Gastrocnemius medialis (tissue), 4 donors: ENCODE data around the gene CIAPIN1. TPM values are rescaled to one million over a fixed set of nuclear protein-coding genes. Genes with fewer than 3 reads are reported as not detected.
A peak's percentile ranks its signal among the peaks of the same experiment; 100 is the strongest.

ENCODE experiments used
- ATAC-seq, 2 donors: fragments of 150-250 bp; one replicate each; pipeline ENCODE4 v1.9.1; 2016
- DNase-seq, 2 donors: peaks; one replicate each; pipeline ENCODE4 v3.0.0-alpha.2; 2019
- H3K27ac ChIP-seq, 4 donors: fragments of 200-600 bp; sonication (generic); 1 replicate in 1 of 4; 2 replicates in 3 of 4; pipeline ENCODE4 v1.5.1; 2016 to 2018; ENCODE audit warnings: mild to moderate bottlenecking in 2 of 4, moderate library complexity in 1 of 4
- H3K27me3 ChIP-seq, 3 donors: fragments of 200-600 bp; sonication (generic) in 2 of 3; 1 replicate in 1 of 3; 2 replicates in 2 of 3; pipeline versions ENCODE4 v1.5.1 to v1.6.0; 2016 to 2019; ENCODE audit warnings: mild to moderate bottlenecking in 1 of 3, moderate library complexity in 1 of 3
- H3K36me3 ChIP-seq, 2 donors: fragments of 200-600 bp; sonication (generic) in 1 of 2; one replicate each; pipeline ENCODE4 v1.5.1; 2017 to 2018
- H3K4me1 ChIP-seq, 2 donors: fragments of 200-600 bp; sonication (generic) in 1 of 2; one replicate each; pipeline ENCODE4 v1.5.1; 2016 to 2017; ENCODE audit warnings: mild to moderate bottlenecking in 2 of 2
- H3K4me3 ChIP-seq, 4 donors: fragments of 200-600 bp; sonication (generic) in 3 of 4; 1 replicate in 1 of 4; 2 replicates in 3 of 4; pipeline ENCODE4 v1.5.1; 2016 to 2019; ENCODE audit warnings: mild to moderate bottlenecking in 2 of 4
- H3K9me3 ChIP-seq, 3 donors: fragments of 200-600 bp; sonication (generic) in 2 of 3; 1 replicate in 1 of 3; 2 replicates in 2 of 3; pipeline ENCODE4 v1.5.1; 2016 to 2019
- CTCF ChIP-seq, 5 experiments: fragments of 450-650 bp in 3 of 5; fragments of 200-600 bp in 2 of 5; sonication (generic) in 2 of 5; IDR thresholded peaks in 4 of 5; conservative IDR thresholded peaks in 1 of 5; 1 replicate in 4 of 5; 2 replicates in 1 of 5; pipeline ENCODE4 v1.5.1; 2016 to 2019; ENCODE audit warnings: antibody characterized with exemption in 5 of 5, mild to moderate bottlenecking in 3 of 5, moderate library complexity in 3 of 5
- POLR2A ChIP-seq, 2 donors: fragments of 450-650 bp; IDR thresholded peaks; one replicate each; pipeline ENCODE4 v1.6.1; 2017; ENCODE audit warnings: antibody characterized with exemption in 2 of 2, mild to moderate bottlenecking in 2 of 2, moderate library complexity in 2 of 2
- in situ Hi-C, 4 donors: fragments of 200-750 bp; cut with MboI; loops; one replicate each; pipeline versions ENCODE4 v1.15.0 to v1.8.0; 2017; ENCODE audit warnings: low sequenced_read_pairs in 4 of 4
- intact Hi-C: fragments of 100-400 bp; cut with DNase I; formaldehyde crosslinking; loops from one replicate; pipeline ENCODE4 v1.15.1; 2023; ENCODE audit warnings: low total_unique reads
- total RNA-seq, 4 donors: library from RNA; depleted of rRNA; stranded (reverse); fragments of >200 nt; gene quantifications; one replicate each; pipeline versions ENCODE4 v1.1.0 to v1.2.3, GENCODE V29; 2016

CIAPIN1 gene
- total RNA-seq, 4 donors from 2014 or later = 31.0 to 38.8 (median 37.9) TPM

GRCh38 chr16:57409065-57409464 is 38.1 kb downstream of the CIAPIN1 start:
- Histone ChIP-seq H3K4me1 (no peaks in the 10 kb centered on the region), H3K9me3 (no peaks in the 10 kb centered on the region), H3K27me3 (no peaks in the 10 kb centered on the region), H3K27ac (peak overlapping the region in 3 of 4 donors; percentile 51 to 65 (median 53)), H3K4me3 (no peak overlapping the region), H3K36me3 (no peaks in the 10 kb centered on the region)
- ATAC-seq (peak; percentile 58 to 80), DNase-seq (no peak)
- intact Hi-C loops = no loop called here
- no peak for TF ChIP-seq CTCF (IDR thresholded peaks at IDR 0.05 in 4 of 5, conservative IDR thresholded peaks at IDR 0.05 in 1 of 5)
- no peak for TF ChIP-seq POLR2A (IDR thresholded peaks at IDR 0.05)
- in situ Hi-C loops = loop anchor here in 1 of 4 donors (25.0 kb wide), 1 partner anchor 322 kb away; the partner anchor contains the start of gene CPNE2

GRCh38 chr16:57407521-57408353 is 39.4 kb downstream of the CIAPIN1 start:
- intact Hi-C loops (no loop called here), in situ Hi-C loops (loop anchor here in 1 of 4 donors (25.0 kb wide), 1 partner anchor 320 kb away; the partner anchor contains the start of gene CPNE2)
- no peak overlapping the region for H3K27ac ChIP-seq
- no peak for DNase-seq
- ATAC-seq = no peak
- H3K9me3 ChIP-seq = no peaks in the 10 kb centered on the region
- H3K4me3 ChIP-seq = no peak overlapping the region
- H3K27me3 ChIP-seq = no peaks in the 10 kb centered on the region
- H3K36me3 ChIP-seq = no peaks in the 10 kb centered on the region
- no peak for TF ChIP-seq POLR2A (IDR thresholded peaks at IDR 0.05)
- no peak for TF ChIP-seq CTCF (IDR thresholded peaks at IDR 0.05 in 4 of 5, conservative IDR thresholded peaks at IDR 0.05 in 1 of 5)
- H3K4me1 ChIP-seq = no peaks in the 10 kb centered on the region

- intact Hi-C loops = no loop called here
- ATAC-seq = no peak
- no peak overlapping the region for H3K4me3 ChIP-seq
- in situ Hi-C loops = loop anchor here in 1 of 4 donors (25.0 kb wide), 1 partner anchor 320 kb away; the partner anchor contains the start of gene CPNE2
- no peaks in the 10 kb centered on the region for H3K36me3 ChIP-seq
- no peaks in the 10 kb centered on the region for H3K4me1 ChIP-seq
- H3K9me3 ChIP-seq = no peaks in the 10 kb centered on the region
- no peak for DNase-seq
- no peak overlapping the region for H3K27ac ChIP-seq
- TF ChIP-seq CTCF (IDR thresholded peaks at IDR 0.05 in 4 of 5, conservative IDR thresholded peaks at IDR 0.05 in 1 of 5) = no peak
- no peak for TF ChIP-seq POLR2A (IDR thresholded peaks at IDR 0.05)
- H3K27me3 ChIP-seq = no peaks in the 10 kb centered on the region
Measured at GRCh38 chr16:57406881-57407280, 40.3 kb downstream of the CIAPIN1 start.

- Histone ChIP-seq H3K27me3 (no peaks in the 10 kb centered on the region), H3K36me3 (no peaks in the 10 kb centered on the region), H3K27ac (no peak overlapping the region), H3K4me1 (no peaks in the 10 kb centered on the region), H3K4me3 (no peak overlapping the region), H3K9me3 (no peaks in the 10 kb centered on the region)
- intact Hi-C loops = no loop called here
- ATAC-seq (no peak), DNase-seq (no peak)
- TF ChIP-seq POLR2A (IDR thresholded peaks at IDR 0.05) = no peak
- TF ChIP-seq CTCF (IDR thresholded peaks at IDR 0.05 in 4 of 5, conservative IDR thresholded peaks at IDR 0.05 in 1 of 5) = no peak
- in situ Hi-C loops = loop anchor here in 1 of 4 donors (25.0 kb wide), 1 partner anchor 318 kb away; the partner anchor contains the start of gene CPNE2
Measured at GRCh38 chr16:57405097-57405496, 42.1 kb downstream of the CIAPIN1 start.
